K562 (cell line): ENCODE data around the gene MPZL3. TPM values are rescaled to one million over a fixed set of nuclear protein-coding genes. Genes with fewer than 3 reads are reported as not detected.

Experiments
- ATAC-seq: fragments of 200-7000 bp; cut with Tn5 transposase; 3 replicates; pipeline ENCODE4 v1.9.1; 2020; ENCODE audit warnings: moderate library complexity
- BruUV-seq: library from RNA; stranded (reverse); fragments of 400-500 nt; replicated peaks from 2 replicates; lab custom pipeline; 2021; lab: Mats Ljungman, UMichigan
- CTCF ChIA-PET: fragments of 300-600 bp; formaldehyde crosslinking; extraction: SDS; loops from one replicate; lab custom pipeline; 2021; ENCODE audit warnings: low intra/inter-chr PET ratio; lab: Yijun Ruan, JAX
- POLR2A ChIA-PET: fragments of 300-600, 350-650 bp; sonication (Branson Sonifier 250); formaldehyde crosslinking; extraction: SDS; loops from one replicate; lab custom pipeline; 2021; ENCODE audit warnings: antibody characterized with exemption, inconsistent platforms; lab: Yijun Ruan, JAX
- DNase-seq, 4 experiments: peaks; one replicate each; pipeline versions ENCODE4 v3.0.0 to v3.0.0-alpha.2; 2011 to 2018; ENCODE audit warnings: low spot score in 3 of 4, mixed read lengths in 3 of 4; ENCODE audit errors: extremely low read depth in 1 of 4
- FAIRE-seq: peaks from 2 replicates; lab custom pipeline; 2011; peaks lifted over from hg19 to GRCh38; lab: Jason Lieb, UNC
- H2AFZ ChIP-seq: 2 replicates; pipeline ENCODE4 v1.6.0; 2011; ENCODE audit warnings: low read depth, low read length, control low read depth, inconsistent platforms
- H3K27ac ChIP-seq: fragments of 200-600 bp; 3 replicates; pipeline ENCODE4 v1.8.0; 2011; ENCODE audit warnings: low read depth, mild to moderate bottlenecking, control low read depth, inconsistent platforms, low read length, moderate library complexity, mixed read lengths; ENCODE audit errors: extremely low read depth
- H3K27me3 ChIP-seq, 2 experiments: fragments of 300-600 bp in 1 of 2; 2 replicates in 1 of 2; 3 replicates in 1 of 2; pipeline versions ENCODE4 v1.6.0 to v1.8.0; 2011; ENCODE audit warnings: inconsistent platforms in 2 of 2, low read length in 2 of 2, mild to moderate bottlenecking in 1 of 2, mixed read lengths in 1 of 2, moderate library complexity in 1 of 2; ENCODE audit not compliant: control insufficient read depth in 2 of 2, insufficient read depth in 2 of 2
- H3K36me3 ChIP-seq: fragments of 300-600 bp; 3 replicates; pipeline ENCODE4 v1.8.0; 2011; ENCODE audit warnings: mild to moderate bottlenecking, low read length, inconsistent platforms; ENCODE audit not compliant: control insufficient read depth, insufficient read depth
- H3K4me1 ChIP-seq, 2 experiments: fragments of 200-600 bp in 1 of 2; replicated peaks in 1 of 2; 2 replicates in 1 of 2; 3 replicates in 1 of 2; pipeline versions ENCODE4 v1.5.1 to v1.8.0; 2011; ENCODE audit warnings: inconsistent platforms in 2 of 2, low read length in 2 of 2, mild to moderate bottlenecking in 1 of 2, mixed read lengths in 1 of 2, moderate library complexity in 1 of 2; ENCODE audit not compliant: control insufficient read depth in 2 of 2, insufficient read depth in 2 of 2
- H3K4me2 ChIP-seq: 2 replicates; pipeline ENCODE4 v1.6.1; 2011; ENCODE audit warnings: low read length, control low read depth, inconsistent platforms, mixed read lengths; ENCODE audit not compliant: insufficient read depth
- H3K4me3 ChIP-seq: fragments of 200-600 bp; sonication (generic), shearing (Covaris generic); 2 replicates; pipeline ENCODE4 v1.5.1; 2016; ENCODE audit warnings: control low read depth, inconsistent platforms
- H3K79me2 ChIP-seq: fragments of 200-600 bp; 3 replicates; pipeline ENCODE4 v1.8.0; 2011; ENCODE audit warnings: low read length, inconsistent platforms; ENCODE audit not compliant: control insufficient read depth, insufficient read depth
- H3K9ac ChIP-seq, 2 experiments: 2 replicates each; pipeline versions ENCODE4 v1.6.0 to v1.6.1; 2011; ENCODE audit warnings: low read depth in 2 of 2, low read length in 2 of 2, control low read depth in 1 of 2, inconsistent platforms in 1 of 2, mild to moderate bottlenecking in 1 of 2, mixed read lengths in 1 of 2; ENCODE audit not compliant: insufficient read depth in 1 of 2
- H3K9me1 ChIP-seq: one replicate; pipeline ENCODE4 v1.6.0; 2011; ENCODE audit warnings: inconsistent platforms, mild to moderate bottlenecking, low read length, moderate library complexity; ENCODE audit not compliant: control insufficient read depth, insufficient read depth
- H3K9me3 ChIP-seq: replicated peaks from 2 replicates; pipeline ENCODE4 v1.5.1; 2011; ENCODE audit warnings: low read depth, low read length, inconsistent platforms; ENCODE audit not compliant: control insufficient read depth, insufficient read depth
- H4K20me1 ChIP-seq: replicated peaks from 2 replicates; pipeline ENCODE4 v1.6.1; 2011; ENCODE audit warnings: low read length, inconsistent platforms, mixed read lengths; ENCODE audit not compliant: control insufficient read depth, insufficient read depth
- CHD1 ChIP-seq: fragments of 200-600 bp; sonication (generic); IDR thresholded peaks from one replicate; pipeline ENCODE4 v1.6.1; 2012; ENCODE audit warnings: mild to moderate bottlenecking, moderate library complexity, low read length, inconsistent platforms
- MYC ChIP-seq, 2 experiments: fragments of 250-450 bp in 1 of 2; sonication (Bioruptor Pico) in 1 of 2; IDR thresholded peaks; 2 replicates each; pipeline versions ENCODE4 v1.5.1 to v1.6.1; 2012 to 2021; ENCODE audit warnings: low read depth in 2 of 2, borderline replicate concordance in 1 of 2, improper control_type of control experiment in 1 of 2, low read length in 1 of 2, mild to moderate bottlenecking in 1 of 2, moderate library complexity in 1 of 2
- ZNF511 ChIP-seq: sonication (generic); formaldehyde crosslinking; IDR thresholded peaks from 2 replicates; pipeline ENCODE4 v1.8.0; 2022; ENCODE audit warnings: mild to moderate bottlenecking, missing genetic modification reagents
- WGBS: fragments of 100-300 bp; shearing (Covaris generic); methylation state at CpG from one replicate; pipeline ENCODE4 v1.1.6; 2016; ENCODE audit warnings: low coverage, mixed read lengths; ENCODE audit not compliant: insufficient coverage; ENCODE audit errors: missing lambda C conversion rate; 5-methylcytosine and 5-hydroxymethylcytosine counted together
- in situ Hi-C: fragments of 300-500 bp; cut with MboI; formaldehyde crosslinking; loops from 4 replicates; pipeline ENCODE4 v1.15.0; 2018; ENCODE audit warnings: inconsistent platforms, mixed read lengths
- intact Hi-C: fragments of 100-400 bp; cut with micrococcal nuclease; formaldehyde crosslinking; loops from 2 replicates; pipeline ENCODE4 v1.14.2; 2022
- polyA plus RNA-seq, 8 experiments: library from polyadenylated mRNA; depleted of rRNA in 4 of 8; stranded (reverse) in 5 of 8; unstranded in 3 of 8; fragments of >200 nt; fragmentation: Nextera tagmentation in 2 of 8; fragmentation: Illumina TruSeq in 1 of 8; extraction: Ambion mirVana in 2 of 8; extraction: Trizol in 1 of 8; gene quantifications; 2 replicates each; pipeline versions ENCODE4 v1.2.1 to v1.2.3, GENCODE V29; 2011 to 2014; ENCODE audit warnings: inconsistent platforms in 1 of 8, missing spikeins in 1 of 8
- total RNA-seq, 7 experiments: library from RNA; depleted of rRNA in 6 of 7; stranded (reverse); fragments of >200 nt in 6 of 7; fragmentation: Illumina TruSeq in 2 of 7; extraction: Trizol in 2 of 7; gene quantifications; 2 replicates each; pipeline versions ENCODE4 v1.2.1 to v1.2.3, GENCODE V29; 2011 to 2021; ENCODE audit warnings: low replicate concordance in 1 of 7

The MPZL3 gene
- total and polyA plus RNA-seq, 9 of the 15 experiments (the other 6 are each of a cell fraction or from before 2014, with no cell fraction given): 0.97 to 2.9 (median 1.6) TPM

GRCh38 chr11:118226296-118226695, 25.9 kb downstream of the MPZL3 start (continued):
- TF ChIP-seq MYC (IDR thresholded peaks at IDR 0.05; ENCODE audit: low read depth, low read length) (peak; percentile 47; the same call in 1 of the 2 replicates), MYC (CRISPR knock-in tag; IDR thresholded peaks at IDR 0.05; ENCODE audit: borderline replicate concordance, low read depth) (no peak)
- TF ChIP-seq, all 486 proteins: peak for 15

GRCh38 chr11:118224511-118225188, 27.5 kb downstream of the MPZL3 start, which contains the start of gene JAML:
JAML (minus strand) TSS chr11:118225011; CDS start chr11:118214866, 10,145 bp downstream.
- H3K36me3 ChIP-seq: no peaks in the 10 kb centered on the region
- no peak within 1 kb of the TSS for H2AFZ ChIP-seq
- H3K27ac ChIP-seq: no peak within 1 kb of the TSS
- DNase-seq (no peak), ATAC-seq (no peak), FAIRE-seq (no peak)
- 8% methylated on average over 6 of the region's 6 CpGs for WGBS
- no peaks in the 10 kb centered on the region for H4K20me1 ChIP-seq
- in situ Hi-C loops (no loop called here), intact Hi-C loops (no loop called here)
- H3K9ac ChIP-seq: no peak within 1 kb of the TSS
- no peaks in the 10 kb centered on the region for H3K79me2 ChIP-seq
- H3K9me3 ChIP-seq: no peaks in the 10 kb centered on the region
- H3K27me3 ChIP-seq: peaks cover 4 to 20% of the 10 kb centered on the region in 2 experiments; a peak in 4 of 5 replicates
- no TSS peak for BruUV-seq
- POLR2A ChIA-PET: interaction anchor here (0.7 kb wide), 1 partner anchor 12 kb away, joined by 4 read pairs; no protein-coding TSS in a partner anchor
- TF ChIP-seq ZNF511 (CRISPR knock-in tag): no peak
- no peak for TF ChIP-seq CHD1
- H3K4me3 ChIP-seq: no peak within 1 kb of the TSS
- CTCF ChIA-PET: no interaction called here
- H3K4me2 ChIP-seq: no peak within 1 kb of the TSS
- H3K4me1 ChIP-seq: no peaks in the 10 kb centered on the region
- H3K9me1 ChIP-seq: no peaks in the 10 kb centered on the region
